Neural progenitor cell (in vitro differentiated cells): ENCODE measurements around the gene KLK7. TPM values are rescaled to one million over a fixed set of nuclear protein-coding genes. Genes with fewer than 3 reads are reported as not detected.

Source experiments
- DNase-seq: peaks from one replicate; pipeline ENCODE4 v3.0.0-alpha.2; 2016; ENCODE audit warnings: low spot score
- H2AFZ ChIP-seq: fragments of 200-600 bp; sonication (generic); replicated peaks from 2 replicates; pipeline ENCODE4 v1.6.1; 2016; ENCODE audit warnings: antibody characterized with exemption
- H3F3A ChIP-seq: fragments of 200-600 bp; sonication (generic); 2 replicates; pipeline ENCODE4 v1.6.1; 2016; ENCODE audit warnings: antibody characterized with exemption, low read depth
- H3K27ac ChIP-seq: fragments of 200-600 bp; sonication (generic); 2 replicates; pipeline ENCODE4 v1.5.1; 2016; ENCODE audit warnings: mild to moderate bottlenecking
- H3K27me3 ChIP-seq: fragments of 200-600 bp; sonication (generic); 2 replicates; pipeline ENCODE4 v1.6.1; 2016; ENCODE audit warnings: mild to moderate bottlenecking, moderate library complexity
- H3K36me3 ChIP-seq: fragments of 200-600 bp; sonication (generic); 2 replicates; pipeline ENCODE4 v1.5.1; 2016
- H3K4me1 ChIP-seq: fragments of 200-600 bp; sonication (generic); 2 replicates; pipeline ENCODE4 v1.6.1; 2016; ENCODE audit warnings: mixed run types
- H3K4me2 ChIP-seq: fragments of 200-600 bp; sonication (generic); 2 replicates; pipeline ENCODE4 v1.6.1; 2016
- H3K4me3 ChIP-seq: fragments of 200-600 bp; sonication (generic); 2 replicates; pipeline ENCODE4 v1.5.1; 2016
- H3K79me2 ChIP-seq: fragments of 200-600 bp; sonication (generic); 2 replicates; pipeline ENCODE4 v1.6.1; 2016; ENCODE audit warnings: low read depth
- H3K9ac ChIP-seq: fragments of 200-600 bp; sonication (generic); 2 replicates; pipeline ENCODE4 v1.6.1; 2016
- H3K9me3 ChIP-seq: fragments of 200-600 bp; sonication (generic); 2 replicates; pipeline ENCODE4 v1.5.1; 2016; ENCODE audit warnings: low read depth
- H4K20me1 ChIP-seq: fragments of 200-600 bp; sonication (generic); 2 replicates; pipeline ENCODE4 v1.6.1; 2016; ENCODE audit warnings: low read depth
- H3K27ac Mint-ChIP-seq: 3 replicates; pipeline ENCODE4 v1.8.0; 2021; ENCODE audit warnings: mixed read lengths
- H3K27me3 Mint-ChIP-seq: 2 replicates; pipeline ENCODE4 v1.8.0; 2022; ENCODE audit warnings: low read depth, mild to moderate bottlenecking, inconsistent platforms, moderate library complexity, mixed read lengths; ENCODE audit not compliant: insufficient read depth
- H3K36me3 Mint-ChIP-seq: 3 replicates; pipeline ENCODE4 v1.8.0; 2021; ENCODE audit warnings: mixed read lengths
- H3K4me1 Mint-ChIP-seq: 3 replicates; pipeline ENCODE4 v1.8.0; 2021; ENCODE audit warnings: mixed read lengths
- H3K4me3 Mint-ChIP-seq: 3 replicates; pipeline ENCODE4 v1.8.0; 2021; ENCODE audit warnings: mild to moderate bottlenecking, moderate library complexity, mixed read lengths
- H3K9me3 Mint-ChIP-seq: 3 replicates; pipeline ENCODE4 v1.8.0; 2020; ENCODE audit warnings: mixed read lengths
- EZH2 ChIP-seq: fragments of 200-600 bp; sonication (generic); IDR thresholded peaks from 2 replicates; pipeline ENCODE4 v1.6.1; 2017; ENCODE audit warnings: antibody characterized with exemption, mild to moderate bottlenecking, moderate library complexity
- EZH2phosphoT487 ChIP-seq: fragments of 200-600 bp; sonication (generic); IDR thresholded peaks from 2 replicates; pipeline ENCODE4 v1.6.1; 2017; ENCODE audit warnings: antibody characterized with exemption
- total RNA-seq: library from RNA; depleted of rRNA; stranded (reverse); fragments of >200 nt; gene quantifications from 2 replicates; pipeline ENCODE4 v1.2.3, GENCODE V29; 2015; ENCODE audit warnings: low replicate concordance
- TF ChIP-seq, protein P1 (sequence below): fragments of 200-600 bp; sonication (generic); IDR thresholded peaks from 2 replicates; pipeline ENCODE4 v1.5.1; 2017; ENCODE audit warnings: antibody characterized with exemption, mild to moderate bottlenecking

KLK7 gene
- total RNA-seq, 1 donor from 2014 or later = 0.36 TPM

DNA sequence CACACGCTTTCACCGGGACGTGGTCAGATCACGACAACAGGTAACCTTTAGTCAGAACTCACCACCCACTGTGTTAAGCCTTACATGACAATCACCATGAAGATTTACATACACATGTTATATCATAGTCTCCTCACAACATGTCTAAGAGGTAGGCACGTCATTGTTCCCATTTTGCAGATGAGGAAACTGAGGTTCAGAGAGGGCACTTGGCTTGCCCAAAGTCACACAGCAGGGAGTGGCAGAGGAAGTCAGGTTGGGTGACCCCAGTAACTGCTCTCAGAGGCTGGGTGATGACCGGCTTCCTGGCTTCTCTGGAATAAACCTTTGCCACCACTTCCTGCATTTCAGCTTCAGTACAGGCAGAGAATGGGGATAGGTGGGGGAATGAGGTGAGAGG is 30.5 kb upstream of the KLK7 start:
- no peak overlapping the region for H3K4me3 ChIP-seq
- H3K36me3 ChIP-seq = no peaks in the 10 kb centered on the region
- Mint-ChIP-seq H3K4me3 (peak overlapping the region; percentile 64), H3K27ac (no peak overlapping the region), H3K4me1 (peaks cover 9% of the 10 kb centered on the region), H3K27me3 (peaks cover 56% of the 10 kb centered on the region), H3K9me3 (peaks cover 13% of the 10 kb centered on the region), H3K36me3 (no peaks in the 10 kb centered on the region)
- H3K27ac ChIP-seq = no peak overlapping the region
- peaks cover 6% of the 10 kb centered on the region for H3K4me1 ChIP-seq
- H3K79me2 ChIP-seq = no peaks in the 10 kb centered on the region
- no peak overlapping the region for H3K9ac ChIP-seq
- no peak overlapping the region for H2AFZ ChIP-seq
- no peak overlapping the region for H3K4me2 ChIP-seq
- TF ChIP-seq, protein P1, sequence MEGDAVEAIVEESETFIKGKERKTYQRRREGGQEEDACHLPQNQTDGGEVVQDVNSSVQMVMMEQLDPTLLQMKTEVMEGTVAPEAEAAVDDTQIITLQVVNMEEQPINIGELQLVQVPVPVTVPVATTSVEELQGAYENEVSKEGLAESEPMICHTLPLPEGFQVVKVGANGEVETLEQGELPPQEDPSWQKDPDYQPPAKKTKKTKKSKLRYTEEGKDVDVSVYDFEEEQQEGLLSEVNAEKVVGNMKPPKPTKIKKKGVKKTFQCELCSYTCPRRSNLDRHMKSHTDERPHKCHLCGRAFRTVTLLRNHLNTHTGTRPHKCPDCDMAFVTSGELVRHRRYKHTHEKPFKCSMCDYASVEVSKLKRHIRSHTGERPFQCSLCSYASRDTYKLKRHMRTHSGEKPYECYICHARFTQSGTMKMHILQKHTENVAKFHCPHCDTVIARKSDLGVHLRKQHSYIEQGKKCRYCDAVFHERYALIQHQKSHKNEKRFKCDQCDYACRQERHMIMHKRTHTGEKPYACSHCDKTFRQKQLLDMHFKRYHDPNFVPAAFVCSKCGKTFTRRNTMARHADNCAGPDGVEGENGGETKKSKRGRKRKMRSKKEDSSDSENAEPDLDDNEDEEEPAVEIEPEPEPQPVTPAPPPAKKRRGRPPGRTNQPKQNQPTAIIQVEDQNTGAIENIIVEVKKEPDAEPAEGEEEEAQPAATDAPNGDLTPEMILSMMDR = no peak
- TF ChIP-seq EZH2 (no peak), EZH2phosphoT487 (no peak)
- peaks cover 55% of the 10 kb centered on the region for H3K27me3 ChIP-seq
- no peaks in the 10 kb centered on the region for H4K20me1 ChIP-seq
- no peaks in the 10 kb centered on the region for H3K9me3 ChIP-seq
- peaks cover 12% of the 10 kb centered on the region for H3F3A ChIP-seq
- no peak for DNase-seq

DNA sequence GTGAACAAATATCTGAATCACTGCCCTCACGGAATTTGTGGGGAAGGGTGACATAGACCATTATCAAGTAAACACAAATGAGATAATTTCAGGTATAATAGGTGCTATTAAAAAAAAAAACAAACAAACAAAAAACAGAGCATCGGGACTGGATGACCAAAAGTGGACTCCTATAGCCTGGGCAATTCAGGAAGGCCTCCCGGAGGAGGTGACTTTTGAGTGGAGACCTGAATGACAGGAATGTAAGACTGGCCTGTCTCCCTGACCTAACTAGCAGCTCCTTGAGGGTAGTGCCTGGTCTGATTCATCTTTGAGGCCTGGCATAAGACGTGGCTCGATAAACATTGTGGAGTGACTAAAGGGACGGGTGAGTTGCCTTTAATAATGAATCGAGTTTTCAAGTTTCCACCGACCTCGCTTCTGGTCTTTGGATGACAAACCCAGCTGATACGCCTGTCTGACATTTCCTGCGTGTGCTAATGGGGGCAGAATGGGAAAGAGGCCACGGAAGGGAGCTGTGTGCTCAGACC is 29.0 kb upstream of the KLK7 start:
- Histone ChIP-seq H3K9me3 (no peaks in the 10 kb centered on the region), H3K79me2 (no peaks in the 10 kb centered on the region), H3F3A (peaks cover 8% of the 10 kb centered on the region), H2AFZ (no peak overlapping the region), H3K4me3 (no peak overlapping the region), H3K4me2 (no peak overlapping the region), H3K27me3 (peaks cover 53% of the 10 kb centered on the region), H3K36me3 (no peaks in the 10 kb centered on the region), H3K4me1 (no peaks in the 10 kb centered on the region), H3K27ac (no peak overlapping the region), H4K20me1 (no peaks in the 10 kb centered on the region), H3K9ac (no peak overlapping the region)
- no peak overlapping the region for H3K27ac Mint-ChIP-seq
- H3K27me3 Mint-ChIP-seq = peaks cover 44% of the 10 kb centered on the region
- no peak for DNase-seq
- peaks cover 6% of the 10 kb centered on the region for H3K4me1 Mint-ChIP-seq
- TF ChIP-seq, protein P1 = no peak
- no peak for TF ChIP-seq EZH2
- no peak for TF ChIP-seq EZH2phosphoT487
- no peak overlapping the region for H3K4me3 Mint-ChIP-seq
- no peaks in the 10 kb centered on the region for H3K36me3 Mint-ChIP-seq
- H3K9me3 Mint-ChIP-seq = peaks cover 10% of the 10 kb centered on the region

DNA sequence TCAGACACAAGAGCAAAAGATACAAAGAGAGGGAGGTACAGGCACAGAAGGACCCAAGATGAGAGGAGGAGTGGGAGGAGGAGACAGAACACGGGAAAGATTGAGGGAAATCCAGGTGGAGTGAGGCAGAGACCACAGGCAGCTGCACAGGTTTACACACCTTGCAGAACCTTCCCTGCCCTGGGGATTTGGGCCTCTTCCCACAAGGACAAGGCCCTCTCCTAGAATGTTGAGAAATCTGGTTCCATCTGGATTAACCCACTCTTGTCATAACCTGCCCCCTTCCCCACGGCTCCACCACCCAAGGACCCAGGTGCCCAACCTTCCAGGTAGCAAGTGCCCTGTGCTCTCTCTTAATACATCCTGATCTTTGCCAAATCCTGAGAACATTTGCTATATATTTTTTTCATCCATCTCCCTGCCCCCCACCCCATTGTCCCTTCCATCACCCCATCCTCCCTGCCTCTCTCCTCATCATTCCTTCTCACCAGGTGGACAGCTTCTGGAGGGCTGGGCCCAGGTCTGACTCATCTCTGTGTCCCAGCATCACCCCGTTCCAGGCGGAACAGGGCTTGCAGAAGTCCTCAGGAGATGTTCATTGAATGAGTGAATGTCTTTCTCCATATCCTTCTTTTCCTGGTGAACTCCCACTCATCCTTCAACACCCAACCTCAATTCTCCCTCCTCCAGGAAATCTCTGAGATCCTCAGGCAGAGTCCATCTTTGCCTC is 26.5 kb upstream of the KLK7 start:
- Histone ChIP-seq H3K27me3 (peaks cover 53% of the 10 kb centered on the region), H3K4me1 (no peaks in the 10 kb centered on the region), H4K20me1 (no peaks in the 10 kb centered on the region), H3K36me3 (no peaks in the 10 kb centered on the region), H3F3A (no peaks in the 10 kb centered on the region), H3K27ac (no peak overlapping the region), H3K4me2 (no peak overlapping the region), H3K79me2 (no peaks in the 10 kb centered on the region), H3K9ac (no peak overlapping the region), H3K4me3 (no peak overlapping the region), H2AFZ (no peak overlapping the region), H3K9me3 (no peaks in the 10 kb centered on the region)
- no peak overlapping the region for H3K27ac Mint-ChIP-seq
- no peak for DNase-seq
- no peaks in the 10 kb centered on the region for H3K9me3 Mint-ChIP-seq
- TF ChIP-seq EZH2phosphoT487 (no peak), EZH2 (no peak)
- TF ChIP-seq, protein P1 = no peak
- H3K4me3 Mint-ChIP-seq = no peak overlapping the region
- peaks cover 23% of the 10 kb centered on the region for H3K27me3 Mint-ChIP-seq
- H3K36me3 Mint-ChIP-seq = no peaks in the 10 kb centered on the region
- H3K4me1 Mint-ChIP-seq = no peaks in the 10 kb centered on the region
